OCI-LY3 (cell line): ENCODE measurements around the gene HJV.

Experiments used
- H2AFZ ChIP-seq: fragments of 200-600, 300-600 bp; shearing (Covaris generic); 2 replicates; pipeline ENCODE4 v1.6.0; 2014; ENCODE audit warnings: antibody characterized with exemption, low read depth, low read length
- H3K27ac ChIP-seq: fragments of 200-600, 300-600 bp; sonication (generic); 2 replicates; pipeline ENCODE4 v1.5.1; 2014; ENCODE audit warnings: mild to moderate bottlenecking, low read length, moderate library complexity, mixed read lengths
- H3K27me3 ChIP-seq: fragments of 200-600, 300-600 bp; sonication (generic); 2 replicates; pipeline ENCODE4 v1.6.1; 2014; ENCODE audit warnings: low read depth, low read length, mixed read lengths
- H3K36me3 ChIP-seq: fragments of 200-600, 300-600 bp; sonication (generic); replicated peaks from 2 replicates; pipeline ENCODE3; 2014; ENCODE audit warnings: low read depth, low read length, mixed read lengths
- H3K4me1 ChIP-seq: fragments of 300-600, 200-600 bp; sonication (generic); 2 replicates; pipeline ENCODE4 v1.6.1; 2014; ENCODE audit warnings: low read length, mixed read lengths
- H3K4me2 ChIP-seq: fragments of 200-600, 300-600 bp; sonication (generic); 2 replicates; pipeline ENCODE4 v1.6.1; 2014; ENCODE audit warnings: low read length, mixed read lengths
- H3K4me3 ChIP-seq: fragments of 300-600, 200-600 bp; sonication (generic); 2 replicates; pipeline ENCODE4 v1.5.1; 2014; ENCODE audit warnings: antibody characterized with exemption, mild to moderate bottlenecking, low read length, moderate library complexity
- H3K79me2 ChIP-seq: fragments of 300-600, 200-600 bp; shearing (Covaris generic); 2 replicates; pipeline ENCODE4 v1.6.1; 2014; ENCODE audit warnings: mild to moderate bottlenecking, low read length, mixed read lengths
- H3K9ac ChIP-seq: fragments of 300-600, 200-600 bp; shearing (Covaris generic); 2 replicates; pipeline ENCODE4 v1.6.0; 2014; ENCODE audit warnings: mild to moderate bottlenecking, low read length, moderate library complexity
- H3K9me3 ChIP-seq: fragments of 200-600, 300-600 bp; shearing (Covaris generic); 2 replicates; pipeline ENCODE4 v1.6.1; 2014; ENCODE audit warnings: low read length, mixed read lengths; ENCODE audit not compliant: insufficient read depth
- H4K20me1 ChIP-seq: fragments of 200-600, 300-600 bp; sonication (generic); 2 replicates; pipeline ENCODE4 v1.6.1; 2016; ENCODE audit warnings: low read length, mixed read lengths; ENCODE audit not compliant: insufficient read depth
- CTCF ChIP-seq: fragments of 200-600, 300-600 bp; sonication (generic); IDR thresholded peaks from 2 replicates; pipeline ENCODE4 v1.5.1; 2014; ENCODE audit warnings: antibody characterized with exemption, low read length, low read depth
- EZH2phosphoT487 ChIP-seq: fragments of 200-600 bp; shearing (Covaris generic); IDR thresholded peaks from 2 replicates; pipeline ENCODE4 v1.6.1; 2018; ENCODE audit warnings: antibody characterized with exemption, mixed run types, low read depth

The HJV gene

GRCh38 chr1:145992958-145993617, 28.4 kb downstream of the HJV start:
- no peak for TF ChIP-seq CTCF
- no peak for TF ChIP-seq EZH2phosphoT487
- peaks cover 29% of the 10 kb centered on the region for H3K4me1 ChIP-seq
- no peak overlapping the region for H3K4me2 ChIP-seq
- no peaks in the 10 kb centered on the region for H3K27me3 ChIP-seq
- H3K36me3 ChIP-seq: peaks cover 46% of the 10 kb centered on the region
- no peak overlapping the region for H3K27ac ChIP-seq
- peaks cover 21% of the 10 kb centered on the region for H3K79me2 ChIP-seq
- H3K4me3 ChIP-seq: no peak overlapping the region
- H4K20me1 ChIP-seq: peaks cover 41% of the 10 kb centered on the region
- no peak overlapping the region for H2AFZ ChIP-seq
- H3K9ac ChIP-seq: no peak overlapping the region
- H3K9me3 ChIP-seq: no peaks in the 10 kb centered on the region

GRCh38 chr1:145992502-145992936, 29.0 kb downstream of the HJV start:
- no peaks in the 10 kb centered on the region for H3K9me3 ChIP-seq
- no peak overlapping the region for H3K4me3 ChIP-seq
- no peak overlapping the region for H3K4me2 ChIP-seq
- TF ChIP-seq EZH2phosphoT487 (no peak), CTCF (no peak)
- H3K9ac ChIP-seq: no peak overlapping the region
- no peak overlapping the region for H2AFZ ChIP-seq
- peaks cover 41% of the 10 kb centered on the region for H4K20me1 ChIP-seq
- no peaks in the 10 kb centered on the region for H3K27me3 ChIP-seq
- no peak overlapping the region for H3K27ac ChIP-seq
- H3K79me2 ChIP-seq: peaks cover 21% of the 10 kb centered on the region
- H3K36me3 ChIP-seq: peaks cover 46% of the 10 kb centered on the region
- H3K4me1 ChIP-seq: peaks cover 27% of the 10 kb centered on the region

GRCh38 chr1:145991735-145992412, 29.7 kb downstream of the HJV start:
- no peaks in the 10 kb centered on the region for H3K27me3 ChIP-seq
- H3K9ac ChIP-seq: no peak overlapping the region
- peaks cover 46% of the 10 kb centered on the region for H3K36me3 ChIP-seq
- H2AFZ ChIP-seq: no peak overlapping the region
- no peak overlapping the region for H3K4me3 ChIP-seq
- H3K4me2 ChIP-seq: no peak overlapping the region
- peaks cover 21% of the 10 kb centered on the region for H3K79me2 ChIP-seq
- peaks cover 22% of the 10 kb centered on the region for H3K4me1 ChIP-seq
- no peak for TF ChIP-seq EZH2phosphoT487
- no peak for TF ChIP-seq CTCF
- no peaks in the 10 kb centered on the region for H3K9me3 ChIP-seq
- peak overlapping the region; percentile 2; the same call in 1 of the 2 replicates for H3K27ac ChIP-seq
- peaks cover 41% of the 10 kb centered on the region for H4K20me1 ChIP-seq

GRCh38 chr1:145990249-145990855, 31.2 kb downstream of the HJV start:
- no peak overlapping the region for H3K4me3 ChIP-seq
- peaks cover 29% of the 10 kb centered on the region for H3K4me1 ChIP-seq
- no peak overlapping the region for H2AFZ ChIP-seq
- no peaks in the 10 kb centered on the region for H3K9me3 ChIP-seq
- no peak overlapping the region for H3K4me2 ChIP-seq
- no peak overlapping the region for H3K9ac ChIP-seq
- peaks cover 12% of the 10 kb centered on the region for H3K79me2 ChIP-seq
- no peak overlapping the region for H3K27ac ChIP-seq
- no peak for TF ChIP-seq EZH2phosphoT487
- TF ChIP-seq CTCF: no peak
- peaks cover 37% of the 10 kb centered on the region for H4K20me1 ChIP-seq
- peaks cover 38% of the 10 kb centered on the region for H3K36me3 ChIP-seq
- no peaks in the 10 kb centered on the region for H3K27me3 ChIP-seq
